Stimulated activated memory B cell treated with anti-CD40 and anti-IgM and Interleukin-4, amounts not matched to agents 10 μg/mL and 1 μg/mL and 100 μg/mL, for 72 hours (primary cell): Measurements from ENCODE around the gene TP73.

ENCODE experiments used
- ATAC-seq: fragments of 150-1000 bp; cut with Tn5 transposase; 2 replicates; pipeline ENCODE4 v1.10.0; 2021
- H3K27ac Mint-ChIP-seq: one replicate; pipeline ENCODE4 v1.8.0; 2022; ENCODE audit warnings: mild to moderate bottlenecking, mixed read lengths
- H3K27me3 Mint-ChIP-seq: one replicate; pipeline ENCODE4 v1.8.0; 2022; ENCODE audit warnings: mixed read lengths
- H3K36me3 Mint-ChIP-seq: one replicate; pipeline ENCODE4 v1.8.0; 2022; ENCODE audit warnings: mixed read lengths
- H3K4me1 Mint-ChIP-seq: one replicate; pipeline ENCODE4 v1.8.0; 2022; ENCODE audit warnings: mixed read lengths
- H3K4me3 Mint-ChIP-seq: one replicate; pipeline ENCODE4 v1.8.0; 2022; ENCODE audit warnings: mild to moderate bottlenecking, moderate library complexity, mixed read lengths
- H3K9me3 Mint-ChIP-seq: one replicate; pipeline ENCODE4 v1.8.0; 2022; ENCODE audit warnings: mixed read lengths

TP73 gene

GRCh38 chr1:3668585-3669300 lies 16.4 kb downstream of the TP73 start:
- Mint-ChIP-seq H3K4me3 (no peak overlapping the region), H3K27me3 (no peaks in the 10 kb centered on the region), H3K36me3 (no peaks in the 10 kb centered on the region), H3K4me1 (peaks cover 84% of the 10 kb centered on the region), H3K27ac (peak overlapping the region; percentile 98), H3K9me3 (no peaks in the 10 kb centered on the region)
- ATAC-seq: no peak

- no peaks in the 10 kb centered on the region for H3K9me3 Mint-ChIP-seq
- no peaks in the 10 kb centered on the region for H3K36me3 Mint-ChIP-seq
- no peak overlapping the region for H3K27ac Mint-ChIP-seq
- H3K4me1 Mint-ChIP-seq: peaks cover 84% of the 10 kb centered on the region
- ATAC-seq: no peak
- H3K4me3 Mint-ChIP-seq: no peak overlapping the region
- no peaks in the 10 kb centered on the region for H3K27me3 Mint-ChIP-seq
Observed at GRCh38 chr1:3669421-3669821, 17.1 kb downstream of the TP73 start.

- no peak overlapping the region for H3K27ac Mint-ChIP-seq
- peaks cover 79% of the 10 kb centered on the region for H3K4me1 Mint-ChIP-seq
- no peaks in the 10 kb centered on the region for H3K36me3 Mint-ChIP-seq
- no peak overlapping the region for H3K4me3 Mint-ChIP-seq
- H3K9me3 Mint-ChIP-seq: no peaks in the 10 kb centered on the region
- no peaks in the 10 kb centered on the region for H3K27me3 Mint-ChIP-seq
- ATAC-seq: no peak
Observed at GRCh38 chr1:3669971-3670431, 17.7 kb downstream of the TP73 start.

GRCh38 chr1:3670823-3671265 lies 18.5 kb downstream of the TP73 start:
- Mint-ChIP-seq H3K27ac (peak overlapping the region; percentile 82), H3K9me3 (no peaks in the 10 kb centered on the region), H3K4me1 (peaks cover 81% of the 10 kb centered on the region), H3K4me3 (no peak overlapping the region), H3K27me3 (no peaks in the 10 kb centered on the region), H3K36me3 (no peaks in the 10 kb centered on the region)
- no peak for ATAC-seq

- peak overlapping the region; percentile 82 for H3K27ac Mint-ChIP-seq
- H3K9me3 Mint-ChIP-seq: no peaks in the 10 kb centered on the region
- no peak overlapping the region for H3K4me3 Mint-ChIP-seq
- no peaks in the 10 kb centered on the region for H3K27me3 Mint-ChIP-seq
- H3K4me1 Mint-ChIP-seq: peaks cover 82% of the 10 kb centered on the region
- H3K36me3 Mint-ChIP-seq: no peaks in the 10 kb centered on the region
- no peak for ATAC-seq
Observed at GRCh38 chr1:3671371-3672180, 19.3 kb downstream of the TP73 start.

- Mint-ChIP-seq H3K4me3 (peak overlapping the region; percentile 54), H3K9me3 (no peaks in the 10 kb centered on the region), H3K27me3 (no peaks in the 10 kb centered on the region), H3K27ac (peak overlapping the region; percentile 82), H3K4me1 (peaks cover 82% of the 10 kb centered on the region), H3K36me3 (no peaks in the 10 kb centered on the region)
- no peak for ATAC-seq
Observed at GRCh38 chr1:3672231-3672970, 20.1 kb downstream of the TP73 start.

- peak overlapping the region; percentile 82 for H3K27ac Mint-ChIP-seq
- no peaks in the 10 kb centered on the region for H3K36me3 Mint-ChIP-seq
- no peak for ATAC-seq
- H3K27me3 Mint-ChIP-seq: no peaks in the 10 kb centered on the region
- H3K9me3 Mint-ChIP-seq: no peaks in the 10 kb centered on the region
- peak overlapping the region; percentile 54 for H3K4me3 Mint-ChIP-seq
- peaks cover 82% of the 10 kb centered on the region for H3K4me1 Mint-ChIP-seq
Observed at GRCh38 chr1:3672971-3673361, 20.6 kb downstream of the TP73 start.

GRCh38 chr1:3673381-3674099 lies 21.2 kb downstream of the TP73 start:
- Mint-ChIP-seq H3K4me3 (peak overlapping the region; percentile 54), H3K9me3 (no peaks in the 10 kb centered on the region), H3K27me3 (no peaks in the 10 kb centered on the region), H3K27ac (peak overlapping the region; percentile 82), H3K4me1 (peaks cover 82% of the 10 kb centered on the region), H3K36me3 (no peaks in the 10 kb centered on the region)
- peak; percentile 21 for ATAC-seq

GRCh38 chr1:3674100-3675094 lies 22.1 kb downstream of the TP73 start:
- Mint-ChIP-seq H3K27me3 (peaks cover 3% of the 10 kb centered on the region), H3K27ac (peak overlapping the region; percentile 82), H3K4me3 (no peak overlapping the region), H3K4me1 (peaks cover 88% of the 10 kb centered on the region), H3K36me3 (no peaks in the 10 kb centered on the region), H3K9me3 (no peaks in the 10 kb centered on the region)
- ATAC-seq: peak; percentile 14

GRCh38 chr1:3675436-3675835 lies 23.1 kb downstream of the TP73 start:
- peaks cover 5% of the 10 kb centered on the region for H3K9me3 Mint-ChIP-seq
- H3K27ac Mint-ChIP-seq: peak overlapping the region; percentile 83
- no peak overlapping the region for H3K4me3 Mint-ChIP-seq
- peaks cover 91% of the 10 kb centered on the region for H3K4me1 Mint-ChIP-seq
- no peak for ATAC-seq
- H3K36me3 Mint-ChIP-seq: no peaks in the 10 kb centered on the region
- H3K27me3 Mint-ChIP-seq: peaks cover 12% of the 10 kb centered on the region

GRCh38 chr1:3676581-3677470 lies 24.5 kb downstream of the TP73 start:
- Mint-ChIP-seq H3K27me3 (peaks cover 12% of the 10 kb centered on the region), H3K4me3 (peak overlapping the region; percentile 32), H3K9me3 (peaks cover 5% of the 10 kb centered on the region), H3K27ac (peak overlapping the region; percentile 83), H3K4me1 (peaks cover 85% of the 10 kb centered on the region), H3K36me3 (no peaks in the 10 kb centered on the region)
- peak; percentile 83 for ATAC-seq

GRCh38 chr1:3677484-3677883 lies 25.2 kb downstream of the TP73 start:
- H3K4me1 Mint-ChIP-seq: peaks cover 78% of the 10 kb centered on the region
- peak overlapping the region; percentile 32 for H3K4me3 Mint-ChIP-seq
- peaks cover 12% of the 10 kb centered on the region for H3K27me3 Mint-ChIP-seq
- H3K27ac Mint-ChIP-seq: peak overlapping the region; percentile 83
- peaks cover 5% of the 10 kb centered on the region for H3K9me3 Mint-ChIP-seq
- peak; percentile 1 for ATAC-seq
- H3K36me3 Mint-ChIP-seq: no peaks in the 10 kb centered on the region
